Fibroblast of skin of abdomen (primary cell): ENCODE results near the gene POLR2F.
"Not testable (repeated sequence)": the region's sequence is repeated elsewhere in the genome, so short reads cannot be mapped to it uniquely, and the experiment has no call there.

Experiments
- DNase-seq: peaks from one replicate; pipeline ENCODE4 v3.0.0-alpha.2; 2013

POLR2F gene

GRCh38 chr22:37925767-37926166, 27.7 kb upstream of the POLR2F start:
- DNase-seq = no peak

- no peak for DNase-seq
Observed at GRCh38 chr22:37926358-37926757, 27.1 kb upstream of the POLR2F start.

- DNase-seq = no peak
Observed at GRCh38 chr22:37926771-37927636, 26.5 kb upstream of the POLR2F start.

DNA sequence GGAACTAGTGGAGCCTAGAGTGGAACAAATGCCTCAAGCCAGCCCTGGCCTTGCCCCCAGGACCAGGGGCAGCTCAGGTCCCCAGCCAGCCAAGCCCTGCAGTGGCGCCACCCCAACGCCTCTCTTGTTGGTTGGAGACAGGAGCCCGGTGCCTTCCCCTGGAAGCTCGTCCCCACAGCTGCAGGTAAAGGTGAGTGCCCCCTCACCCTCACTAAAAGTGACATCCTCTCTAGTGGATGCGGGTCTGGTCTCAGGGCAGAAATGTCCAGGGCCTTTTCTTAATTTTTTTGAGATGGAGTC, 25.9 kb upstream of the POLR2F start:
- DNase-seq = no peak

- no peak for DNase-seq
Observed at GRCh38 chr22:37929390-37929789, 24.1 kb upstream of the POLR2F start.

- no peak for DNase-seq
Observed at GRCh38 chr22:37930270-37930951, 23.1 kb upstream of the POLR2F start.

DNA sequence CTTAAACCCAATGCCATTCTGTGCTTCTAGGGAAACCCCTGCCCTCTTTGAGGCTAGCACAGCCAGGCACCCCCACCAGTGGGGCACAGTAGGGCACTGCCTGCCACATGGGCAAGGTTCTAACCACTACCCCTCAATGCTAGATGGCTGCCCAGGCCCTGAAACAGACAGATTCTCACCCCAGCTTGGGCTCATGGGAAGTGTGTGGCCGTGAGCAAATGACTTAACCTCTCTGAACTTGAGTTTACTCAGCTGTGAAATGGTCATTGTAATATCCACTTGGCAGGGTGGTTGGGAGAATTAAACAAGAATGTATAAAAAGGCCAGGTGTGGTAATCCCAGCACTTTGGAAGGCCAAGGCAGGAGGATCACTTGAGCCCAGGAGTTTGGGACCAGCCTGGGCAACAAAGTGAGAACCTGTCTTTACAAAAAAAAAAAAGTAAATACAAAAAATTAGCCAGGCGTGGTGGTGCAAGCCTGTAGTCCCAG, 22.5 kb upstream of the POLR2F start:
- no peak for DNase-seq

DNA sequence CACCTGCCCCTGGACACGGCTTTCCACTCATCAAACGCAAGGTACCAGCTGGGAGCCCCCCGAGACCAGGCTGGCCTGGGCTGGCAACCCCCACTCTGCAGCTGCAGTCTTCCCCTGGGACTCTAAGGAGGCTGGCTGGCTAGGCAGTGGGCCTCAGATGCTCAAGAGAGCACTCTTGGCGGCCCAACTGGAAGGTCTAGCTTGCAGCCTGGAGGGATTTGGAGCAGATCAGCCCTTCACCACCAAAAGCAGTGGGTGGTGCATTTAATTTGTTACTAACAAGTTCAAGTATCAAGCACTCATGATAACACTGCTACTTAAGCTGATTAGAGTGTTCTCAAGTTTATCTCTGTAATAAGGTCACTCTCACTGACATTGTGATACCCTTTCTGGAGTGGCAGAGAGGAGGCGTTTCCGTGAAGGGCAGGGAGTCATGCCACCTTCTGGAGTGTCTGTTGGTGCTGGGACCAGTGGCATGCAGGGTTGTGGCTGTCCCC, 21.6 kb upstream of the POLR2F start:
- no peak for DNase-seq

DNA sequence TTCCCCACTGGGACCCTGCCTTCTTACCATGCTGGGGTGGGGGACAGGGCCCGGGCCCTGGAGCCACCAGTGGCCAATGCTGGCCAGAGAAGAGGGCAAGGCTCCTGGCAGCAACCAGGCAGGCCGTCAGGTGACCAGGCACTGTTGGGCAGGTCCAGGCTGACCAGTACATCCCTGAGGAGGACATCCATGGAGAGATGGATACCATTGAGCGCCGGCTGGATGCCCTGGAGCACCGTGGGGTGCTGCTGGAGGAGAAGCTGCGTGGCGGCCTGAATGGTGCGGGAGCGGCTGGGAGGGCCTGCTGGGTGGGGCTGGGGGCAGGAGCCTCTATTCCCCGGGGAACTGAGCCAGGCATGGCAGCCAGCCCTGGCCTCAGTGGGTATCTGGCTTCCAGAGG, 21.1 kb upstream of the POLR2F start:
- no peak for DNase-seq

DNA sequence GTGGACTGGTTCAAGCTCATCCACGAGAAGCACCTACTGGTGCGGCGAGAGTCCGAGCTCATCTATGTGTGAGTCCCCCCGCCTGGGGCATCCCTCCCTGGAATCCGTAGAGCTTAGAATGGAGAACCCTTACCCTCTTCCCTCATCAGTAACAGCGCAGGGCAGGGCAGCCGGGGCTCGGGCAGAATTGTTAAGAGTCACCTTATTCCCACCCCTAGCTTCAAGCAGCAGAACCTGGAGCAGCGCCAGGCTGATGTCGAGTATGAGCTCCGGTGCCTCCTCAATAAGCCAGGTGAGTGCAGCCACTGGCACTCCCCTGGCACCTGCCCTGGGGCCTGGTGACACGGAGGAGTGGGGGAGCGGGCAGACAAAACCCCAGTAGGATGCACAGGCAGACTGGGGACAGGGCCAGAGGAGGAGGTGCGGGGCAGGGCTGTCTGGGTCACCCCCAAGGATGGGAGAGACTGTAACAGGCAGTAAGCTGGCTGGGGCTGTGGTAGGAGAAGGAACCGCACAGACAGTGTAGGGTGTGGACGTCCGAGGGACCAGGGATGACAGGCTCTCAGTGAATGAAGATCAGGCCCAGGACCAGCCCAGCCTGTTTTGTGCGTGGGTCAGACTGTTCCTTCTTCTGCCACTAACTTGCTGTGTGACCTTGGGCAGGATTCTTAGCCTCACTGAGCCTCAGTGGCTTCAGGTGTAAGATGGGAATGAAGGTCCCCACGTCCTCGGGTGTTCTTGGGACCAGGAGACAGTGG, 20.5 kb upstream of the POLR2F start:
- DNase-seq = no peak

- peak; percentile 91 for DNase-seq
Observed at GRCh38 chr22:37933711-37934376, 19.7 kb upstream of the POLR2F start.

GRCh38 chr22:37940698-37941376, 12.7 kb upstream of the POLR2F start:
- no peak for DNase-seq

DNA sequence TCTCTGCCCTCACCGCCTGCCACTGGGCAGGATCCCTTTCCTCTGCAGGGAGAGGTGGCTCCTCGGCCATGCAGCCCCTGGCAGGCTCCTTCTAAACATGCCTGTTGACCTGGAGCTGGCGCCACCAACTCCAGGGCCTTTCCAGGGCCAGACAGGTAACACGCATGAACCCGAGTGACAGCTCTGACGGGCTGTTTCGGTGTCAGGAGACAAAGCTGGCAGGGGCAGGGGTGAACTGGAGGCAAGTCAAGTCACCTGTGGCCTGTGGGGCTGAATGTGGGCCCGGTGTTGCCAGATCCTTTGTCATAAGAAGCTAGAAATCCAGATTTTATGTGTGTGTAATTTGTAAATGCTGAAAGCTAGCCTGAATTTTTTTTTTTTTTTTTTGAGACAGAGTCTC, 11.4 kb upstream of the POLR2F start:
- no peak for DNase-seq

DNA sequence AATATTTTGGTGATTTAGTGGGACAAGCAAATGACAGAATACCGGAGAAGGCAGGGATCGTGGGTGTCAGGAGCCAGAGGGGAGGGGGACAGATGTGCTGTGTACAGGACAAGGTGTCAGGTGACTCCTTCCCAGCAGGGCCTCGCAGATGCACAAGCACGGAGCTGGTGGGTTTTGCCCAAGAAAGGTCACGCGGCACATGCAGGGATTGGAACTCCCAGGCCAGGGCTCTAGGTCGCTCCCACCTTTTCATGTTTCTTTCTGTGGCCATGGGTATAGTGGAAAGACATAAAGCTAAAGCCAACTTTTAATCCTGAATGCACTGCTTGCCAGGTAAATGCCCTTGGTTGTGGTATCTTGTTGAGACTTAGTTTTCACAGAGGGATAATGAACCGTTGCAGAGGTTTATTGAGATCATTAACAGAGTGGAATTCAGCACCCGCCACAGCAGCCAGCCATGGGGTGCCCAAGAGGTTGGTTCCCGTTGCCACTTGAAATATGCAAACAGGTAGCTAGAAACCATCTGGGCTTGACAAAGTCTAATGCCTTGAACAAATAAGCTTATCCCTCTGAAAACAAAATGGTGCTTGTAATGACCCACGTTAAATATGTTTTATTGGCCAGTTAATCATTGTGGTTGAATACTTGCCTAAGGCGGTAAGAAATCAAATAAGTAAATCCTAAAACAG, 10.2 kb upstream of the POLR2F start:
- no peak for DNase-seq

- DNase-seq = no peak
Observed at GRCh38 chr22:37943825-37944198, 9.7 kb upstream of the POLR2F start.

DNA sequence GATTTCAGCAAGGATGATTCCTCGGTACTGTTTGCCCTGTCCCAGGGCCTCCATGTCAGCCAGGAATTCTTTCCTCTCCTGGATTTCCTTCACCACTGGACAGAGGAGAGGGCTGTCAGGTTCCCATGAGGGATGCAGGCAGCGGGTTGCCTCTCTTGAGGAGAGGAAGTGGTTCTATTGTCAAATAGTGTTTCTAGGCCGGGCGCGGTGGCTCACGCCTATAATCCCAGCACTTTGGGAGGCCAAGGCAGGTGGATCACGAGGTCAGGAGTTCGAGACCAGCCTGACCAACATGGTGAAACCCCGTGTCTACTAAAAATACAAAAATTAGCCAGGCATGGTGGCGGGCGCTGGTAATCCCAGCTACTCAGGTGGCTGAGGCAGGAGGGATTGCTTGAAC, 9.1 kb upstream of the POLR2F start:
- DNase-seq = not testable (repeated sequence)

GRCh38 chr22:37947142-37947795, 6.2 kb upstream of the POLR2F start:
- DNase-seq = not testable (repeated sequence)

GRCh38 chr22:37951305-37951704, 2.2 kb upstream of the POLR2F start:
- DNase-seq = no peak

GRCh38 chr22:37952629-37953028, 870 bp upstream of the POLR2F start:
- not testable (repeated sequence) for DNase-seq

- DNase-seq = peak; percentile 17
Observed at GRCh38 chr22:37953062-37953436, 450 bp upstream of the POLR2F start.

DNA sequence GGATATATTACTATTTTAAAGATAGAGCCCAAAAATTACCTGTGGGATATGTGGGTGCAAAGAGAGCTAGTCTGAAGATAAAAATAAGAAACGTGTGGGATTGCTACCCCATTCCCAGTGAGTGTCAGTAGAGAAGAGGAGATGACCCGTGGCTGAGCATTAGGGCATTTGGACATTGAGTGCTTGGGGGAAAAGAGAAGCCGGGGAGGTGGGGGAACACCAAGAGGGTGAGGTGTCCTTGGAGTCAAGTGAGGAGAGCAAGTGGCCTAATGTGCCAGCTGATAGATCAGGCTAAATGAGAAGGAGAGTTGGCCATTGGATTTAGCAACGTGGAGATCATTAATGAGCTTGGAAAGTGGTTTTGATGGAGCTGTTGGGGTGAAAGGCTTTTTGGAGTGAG, 1.2 kb downstream of the POLR2F start:
- DNase-seq = no peak
